Measurements from ENCODE around the gene SP3. TPM values are rescaled to one million over a fixed set of nuclear protein-coding genes. Genes with fewer than 3 reads are reported as not detected.
A peak's percentile ranks its signal among the peaks of the same experiment; 100 is the strongest.

SP3 gene
- total and polyA plus RNA-seq, 2 donors (not counting 1 experiment from before 2014, with no cell fraction given): 64.1 to 124 TPM

DNA sequence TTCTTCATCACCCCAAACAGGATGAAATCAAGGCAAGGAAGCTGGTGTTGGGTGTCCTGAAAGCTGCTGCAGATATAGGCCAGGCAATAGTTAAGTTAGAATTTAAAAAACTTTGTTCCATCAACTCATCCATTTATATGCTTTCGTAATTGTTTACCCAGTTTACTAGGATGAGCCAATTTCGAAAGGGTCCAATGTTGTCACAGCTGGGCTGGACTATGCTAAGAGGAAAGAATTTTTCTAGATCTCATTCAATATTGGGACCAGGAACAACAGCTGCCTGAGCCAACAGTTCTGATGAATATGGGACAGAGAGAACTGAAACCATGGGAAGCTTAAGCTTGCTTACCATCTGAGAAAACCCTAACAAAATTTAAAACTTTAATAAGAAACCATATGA, 21.6 kb upstream of the SP3 start:
- Histone ChIP-seq H2AFZ (ENCODE audit: low read length) (no peak overlapping the region), H3K9ac (ENCODE audit: insufficient read depth, low read length) (no peak overlapping the region), H3K4me1 (ENCODE audit: control insufficient read depth, extremely low read depth, insufficient read depth, low read length) (peaks cover 21% of the 10 kb centered on the region), H3K79me2 (ENCODE audit: control insufficient read depth, insufficient read depth, low read length) (no peaks in the 10 kb centered on the region), H4K20me1 (ENCODE audit: control insufficient read depth, extremely low read depth, insufficient read depth, low read length) (no peaks in the 10 kb centered on the region), H3K4me2 (ENCODE audit: extremely low read depth, insufficient read depth, low read length) (no peak overlapping the region), H3K9me3 (ENCODE audit: control insufficient read depth, insufficient read depth, low read depth, low read length) (no peaks in the 10 kb centered on the region), H3K27ac (ENCODE audit: insufficient read depth, low read length) (no peak overlapping the region), H3K27me3 (ENCODE audit: control insufficient read depth, insufficient read depth, low read length) (no peaks in the 10 kb centered on the region), H3K4me3 (replicated peaks in 1 of 4; ENCODE audit: control extremely low read depth in 1 of 4, insufficient read depth in 1 of 4, low read depth in 3 of 4, low read length in 4 of 4) (no peak overlapping the region), H3K36me3 (ENCODE audit: control insufficient read depth, insufficient read depth, low read length) (no peaks in the 10 kb centered on the region)
- peak in 1 of 2 donors; percentile 78 for DNase-seq (ENCODE audit: low read depth in 2 of 2)
- no peak for TF ChIP-seq EZH2 (IDR thresholded peaks at IDR 0.05; ENCODE audit: low read length, missing control alignments)
- TF ChIP-seq, protein P1, sequence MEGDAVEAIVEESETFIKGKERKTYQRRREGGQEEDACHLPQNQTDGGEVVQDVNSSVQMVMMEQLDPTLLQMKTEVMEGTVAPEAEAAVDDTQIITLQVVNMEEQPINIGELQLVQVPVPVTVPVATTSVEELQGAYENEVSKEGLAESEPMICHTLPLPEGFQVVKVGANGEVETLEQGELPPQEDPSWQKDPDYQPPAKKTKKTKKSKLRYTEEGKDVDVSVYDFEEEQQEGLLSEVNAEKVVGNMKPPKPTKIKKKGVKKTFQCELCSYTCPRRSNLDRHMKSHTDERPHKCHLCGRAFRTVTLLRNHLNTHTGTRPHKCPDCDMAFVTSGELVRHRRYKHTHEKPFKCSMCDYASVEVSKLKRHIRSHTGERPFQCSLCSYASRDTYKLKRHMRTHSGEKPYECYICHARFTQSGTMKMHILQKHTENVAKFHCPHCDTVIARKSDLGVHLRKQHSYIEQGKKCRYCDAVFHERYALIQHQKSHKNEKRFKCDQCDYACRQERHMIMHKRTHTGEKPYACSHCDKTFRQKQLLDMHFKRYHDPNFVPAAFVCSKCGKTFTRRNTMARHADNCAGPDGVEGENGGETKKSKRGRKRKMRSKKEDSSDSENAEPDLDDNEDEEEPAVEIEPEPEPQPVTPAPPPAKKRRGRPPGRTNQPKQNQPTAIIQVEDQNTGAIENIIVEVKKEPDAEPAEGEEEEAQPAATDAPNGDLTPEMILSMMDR (conservative IDR thresholded peaks at IDR 0.05 in 1 of 2, IDR thresholded peaks at IDR 0.05 in 1 of 2; ENCODE audit: low read depth in 1 of 2, low read length in 2 of 2): no peak

DNA sequence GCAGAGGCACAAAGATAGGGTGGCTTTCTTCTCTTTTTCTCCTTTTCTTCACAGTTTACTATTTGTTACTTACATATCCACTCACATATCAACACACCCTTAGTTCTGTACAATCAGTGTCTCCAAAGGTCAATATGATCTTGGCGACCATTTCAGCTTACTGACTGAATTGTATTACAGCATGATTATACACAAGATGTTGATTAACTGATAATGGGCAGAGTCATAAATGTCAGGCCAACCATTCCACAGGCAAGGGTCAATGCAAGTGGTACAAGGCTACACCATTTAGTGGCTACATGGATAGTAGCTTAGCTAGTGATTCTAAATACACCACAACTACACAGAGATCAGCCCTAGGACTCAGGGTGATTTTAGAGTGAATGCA, 20.4 kb upstream of the SP3 start:
- Histone ChIP-seq H3K36me3 (ENCODE audit: control insufficient read depth, insufficient read depth, low read length) (no peaks in the 10 kb centered on the region), H4K20me1 (ENCODE audit: control insufficient read depth, extremely low read depth, insufficient read depth, low read length) (no peaks in the 10 kb centered on the region), H3K9me3 (ENCODE audit: control insufficient read depth, insufficient read depth, low read depth, low read length) (no peaks in the 10 kb centered on the region), H3K9ac (ENCODE audit: insufficient read depth, low read length) (no peak overlapping the region), H3K4me1 (ENCODE audit: control insufficient read depth, extremely low read depth, insufficient read depth, low read length) (peaks cover 12% of the 10 kb centered on the region), H2AFZ (ENCODE audit: low read length) (no peak overlapping the region), H3K4me2 (ENCODE audit: extremely low read depth, insufficient read depth, low read length) (no peak overlapping the region), H3K27ac (ENCODE audit: insufficient read depth, low read length) (no peak overlapping the region), H3K79me2 (ENCODE audit: control insufficient read depth, insufficient read depth, low read length) (no peaks in the 10 kb centered on the region), H3K27me3 (ENCODE audit: control insufficient read depth, insufficient read depth, low read length) (no peaks in the 10 kb centered on the region), H3K4me3 (replicated peaks in 1 of 4; ENCODE audit: control extremely low read depth in 1 of 4, insufficient read depth in 1 of 4, low read depth in 3 of 4, low read length in 4 of 4) (no peak overlapping the region)
- DNase-seq (ENCODE audit: low read depth in 2 of 2): no peak
- TF ChIP-seq EZH2 (IDR thresholded peaks at IDR 0.05; ENCODE audit: low read length, missing control alignments): no peak
- TF ChIP-seq, protein P1 (conservative IDR thresholded peaks at IDR 0.05 in 1 of 2, IDR thresholded peaks at IDR 0.05 in 1 of 2; ENCODE audit: low read depth in 1 of 2, low read length in 2 of 2): no peak

DNA sequence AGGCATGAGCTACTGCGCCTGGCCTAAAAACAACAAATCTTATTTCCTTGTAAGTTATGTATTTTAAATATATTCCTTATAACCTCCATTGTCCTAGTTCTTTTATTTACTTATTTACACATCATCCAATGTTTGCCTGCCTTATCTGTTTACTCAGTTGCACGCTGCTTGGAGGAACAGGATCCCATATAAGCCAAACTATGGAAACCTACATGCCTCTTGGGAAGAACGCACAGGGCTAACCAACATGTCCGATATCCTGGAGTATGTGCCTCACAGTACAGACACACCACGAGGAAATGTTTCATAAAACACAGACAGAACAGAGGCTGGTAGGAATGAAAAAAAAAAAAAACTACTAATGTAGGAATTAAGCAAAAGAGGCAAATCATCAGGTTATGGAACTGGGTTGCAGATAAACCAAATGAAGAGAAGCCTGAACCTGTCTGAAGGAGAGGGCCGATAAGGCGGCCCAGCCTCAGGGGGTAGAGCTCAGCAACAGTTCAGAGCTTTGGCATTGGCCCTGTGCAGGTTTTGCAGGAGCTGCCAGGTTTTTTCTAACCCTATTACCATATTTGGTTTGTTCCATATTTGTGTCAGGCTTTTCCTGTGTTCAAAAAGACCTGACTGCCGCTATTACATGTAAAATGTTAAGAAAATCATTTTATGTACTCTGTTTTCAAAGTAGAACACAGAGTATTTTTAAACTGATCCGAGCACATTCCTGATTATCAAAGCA, 19.9 kb upstream of the SP3 start:
- Histone ChIP-seq H3K9me3 (ENCODE audit: control insufficient read depth, insufficient read depth, low read depth, low read length) (no peaks in the 10 kb centered on the region), H2AFZ (ENCODE audit: low read length) (no peak overlapping the region), H3K27ac (ENCODE audit: insufficient read depth, low read length) (no peak overlapping the region), H3K79me2 (ENCODE audit: control insufficient read depth, insufficient read depth, low read length) (no peaks in the 10 kb centered on the region), H3K9ac (ENCODE audit: insufficient read depth, low read length) (no peak overlapping the region), H3K4me3 (replicated peaks in 1 of 4; ENCODE audit: control extremely low read depth in 1 of 4, insufficient read depth in 1 of 4, low read depth in 3 of 4, low read length in 4 of 4) (no peak overlapping the region), H3K27me3 (ENCODE audit: control insufficient read depth, insufficient read depth, low read length) (no peaks in the 10 kb centered on the region), H4K20me1 (ENCODE audit: control insufficient read depth, extremely low read depth, insufficient read depth, low read length) (no peaks in the 10 kb centered on the region), H3K4me1 (ENCODE audit: control insufficient read depth, extremely low read depth, insufficient read depth, low read length) (peaks cover 12% of the 10 kb centered on the region), H3K36me3 (ENCODE audit: control insufficient read depth, insufficient read depth, low read length) (no peaks in the 10 kb centered on the region), H3K4me2 (ENCODE audit: extremely low read depth, insufficient read depth, low read length) (no peak overlapping the region)
- TF ChIP-seq, protein P1 (conservative IDR thresholded peaks at IDR 0.05 in 1 of 2, IDR thresholded peaks at IDR 0.05 in 1 of 2; ENCODE audit: low read depth in 1 of 2, low read length in 2 of 2): no peak
- TF ChIP-seq EZH2 (IDR thresholded peaks at IDR 0.05; ENCODE audit: low read length, missing control alignments): no peak
- DNase-seq (ENCODE audit: low read depth in 2 of 2): no peak

Measured in fibroblast of lung (primary cell).